Fibroblast of skin of abdomen (primary cell): ENCODE results near the gene DNAI7.

Experiments
- DNase-seq: peaks from one replicate; pipeline ENCODE4 v3.0.0-alpha.2; 2013

The DNAI7 gene

GRCh38 chr12:25184132-25184531, 10.8 kb downstream of the DNAI7 start:
- no peak for DNase-seq

- no peak for DNase-seq
Measured at GRCh38 chr12:25182765-25183164, 12.2 kb downstream of the DNAI7 start.

GRCh38 chr12:25162866-25163265, 32.1 kb downstream of the DNAI7 start:
- no peak for DNase-seq

- DNase-seq, result no peak
Measured at GRCh38 chr12:25156061-25156460, 38.9 kb downstream of the DNAI7 start.

GRCh38 chr12:25155022-25155576, 39.9 kb downstream of the DNAI7 start:
- DNase-seq, result peak; percentile 35

- DNase-seq, result no peak
Measured at GRCh38 chr12:25152055-25152454, 42.9 kb downstream of the DNAI7 start.

- peak; percentile 95 for DNase-seq
Measured at GRCh38 chr12:25151476-25151875, 43.5 kb downstream of the DNAI7 start.

- no peak for DNase-seq
Measured at GRCh38 chr12:25146686-25147085, 48.3 kb downstream of the DNAI7 start.

GRCh38 chr12:25135531-25136154, 59.3 kb downstream of the DNAI7 start:
- DNase-seq, result no peak

GRCh38 chr12:25131270-25131669, 63.7 kb downstream of the DNAI7 start:
- no peak for DNase-seq

- DNase-seq, result peak; percentile 42
Measured at GRCh38 chr12:25130741-25131188, 64.2 kb downstream of the DNAI7 start.

- no peak for DNase-seq
Measured at GRCh38 chr12:25126746-25127145, 68.2 kb downstream of the DNAI7 start.

- no peak for DNase-seq
Measured at GRCh38 chr12:25126101-25126500, 68.9 kb downstream of the DNAI7 start.

- DNase-seq, result no peak
Measured at GRCh38 chr12:25124493-25124892, 70.5 kb downstream of the DNAI7 start.

GRCh38 chr12:25123126-25123525, 71.8 kb downstream of the DNAI7 start:
- peak; percentile 1 for DNase-seq

GRCh38 chr12:25121916-25122315, 73.0 kb downstream of the DNAI7 start:
- DNase-seq, result peak; percentile 31

GRCh38 chr12:25121110-25121509, 73.8 kb downstream of the DNAI7 start:
- DNase-seq, result no peak

- DNase-seq, result no peak
Measured at GRCh38 chr12:25119020-25119419, 75.9 kb downstream of the DNAI7 start.

GRCh38 chr12:25115677-25116076, 79.3 kb downstream of the DNAI7 start:
- DNase-seq, result no peak

- DNase-seq, result no peak
Measured at GRCh38 chr12:25113651-25114050, 81.3 kb downstream of the DNAI7 start.

- DNase-seq, result no peak
Measured at GRCh38 chr12:25110260-25110659, 84.7 kb downstream of the DNAI7 start.

GRCh38 chr12:25107920-25108319, 87.0 kb downstream of the DNAI7 start:
- no peak for DNase-seq

GRCh38 chr12:25106818-25107217, 88.1 kb downstream of the DNAI7 start:
- DNase-seq, result no peak

- DNase-seq, result no peak
Measured at GRCh38 chr12:25102402-25102801, 92.6 kb downstream of the DNAI7 start.

GRCh38 chr12:25101092-25101445, 93.9 kb downstream of the DNAI7 start:
- DNase-seq, result no peak
